ENCODE measurements around the gene CAP2. TPM values are rescaled to one million over a fixed set of nuclear protein-coding genes. Genes with fewer than 3 reads are reported as not detected.
"Not testable (repeated sequence)": the region's sequence is repeated elsewhere in the genome, so short reads cannot be mapped to it uniquely, and the experiment has no call there.

Gene CAP2
- total and polyA plus RNA-seq, 8 donors: 6.5 to 10.6 (median 8.0) TPM

- DNase-seq (no peak), ATAC-seq (no peak)
- H3K27ac ChIP-seq: no peak overlapping the region
- H3K9me3 ChIP-seq: peaks cover 0 to 3% of the 10 kb centered on the region in 2 donors
- no peak overlapping the region for H3K4me3 ChIP-seq
- intact Hi-C loops (cut with DNase I): no loop called here
- no peaks in the 10 kb centered on the region for H3K27me3 ChIP-seq
- no peaks in the 10 kb centered on the region for H3K4me1 ChIP-seq
- H3K36me3 ChIP-seq: no peaks in the 10 kb centered on the region
- TF ChIP-seq CTCF (IDR thresholded peaks at IDR 0.05): no peak
These were observed 16.9 kb downstream of the CAP2 start for GRCh38 chr6:17410281-17410680.

DNA sequence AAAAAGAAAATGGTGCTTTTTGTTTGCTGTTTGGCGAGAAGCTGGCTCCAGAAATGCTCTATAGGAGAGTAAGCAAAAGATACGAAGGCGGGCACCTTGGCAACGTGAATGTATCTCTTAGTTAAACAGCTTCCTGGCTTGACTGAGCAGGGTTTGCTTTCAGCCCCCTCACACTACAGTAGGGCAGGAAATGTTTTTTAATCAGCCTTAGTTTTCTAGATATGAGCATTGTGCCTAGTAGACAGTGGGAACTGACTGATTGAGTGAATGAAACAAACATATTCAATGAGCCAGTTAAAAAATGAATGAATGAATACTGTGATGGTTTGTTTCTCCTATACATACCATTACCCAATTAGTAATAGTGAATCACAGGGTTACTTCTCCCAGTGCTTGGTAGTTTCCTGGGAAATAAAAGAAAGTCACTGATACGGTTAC is 19.9 kb downstream of the CAP2 start:
- intact Hi-C loops (cut with DNase I): no loop called here
- H3K27me3 ChIP-seq: no peaks in the 10 kb centered on the region
- H3K4me1 ChIP-seq: peaks cover 0 to 4% of the 10 kb centered on the region in 2 donors
- H3K36me3 ChIP-seq: no peaks in the 10 kb centered on the region
- DNase-seq (no peak), ATAC-seq (no peak)
- no peak overlapping the region for H3K27ac ChIP-seq
- peaks cover 0 to 3% of the 10 kb centered on the region in 2 donors for H3K9me3 ChIP-seq
- no peak for TF ChIP-seq CTCF (IDR thresholded peaks at IDR 0.05)
- H3K4me3 ChIP-seq: no peak overlapping the region

- ATAC-seq; H3K9me3 ChIP-seq; intact Hi-C loops (cut with DNase I); H3K27me3 ChIP-seq; DNase-seq; H3K4me3 ChIP-seq; H3K27ac ChIP-seq; H3K4me1 ChIP-seq; H3K36me3 ChIP-seq: not testable (repeated sequence)
These were observed 21.0 kb downstream of the CAP2 start for GRCh38 chr6:17414395-17414794.

GRCh38 chr6:17415321-17415720 is 21.9 kb downstream of the CAP2 start:
- no peaks in the 10 kb centered on the region for H3K36me3 ChIP-seq
- no peaks in the 10 kb centered on the region for H3K27me3 ChIP-seq
- H3K4me3 ChIP-seq: no peak overlapping the region
- intact Hi-C loops (cut with DNase I): no loop called here
- TF ChIP-seq CTCF (IDR thresholded peaks at IDR 0.05): no peak
- ATAC-seq: no peak
- H3K27ac ChIP-seq: no peak overlapping the region
- peaks cover 0 to 4% of the 10 kb centered on the region in 2 donors for H3K4me1 ChIP-seq
- DNase-seq: no peak
- peaks cover 0 to under 1% of the 10 kb centered on the region in 2 donors for H3K9me3 ChIP-seq

DNA sequence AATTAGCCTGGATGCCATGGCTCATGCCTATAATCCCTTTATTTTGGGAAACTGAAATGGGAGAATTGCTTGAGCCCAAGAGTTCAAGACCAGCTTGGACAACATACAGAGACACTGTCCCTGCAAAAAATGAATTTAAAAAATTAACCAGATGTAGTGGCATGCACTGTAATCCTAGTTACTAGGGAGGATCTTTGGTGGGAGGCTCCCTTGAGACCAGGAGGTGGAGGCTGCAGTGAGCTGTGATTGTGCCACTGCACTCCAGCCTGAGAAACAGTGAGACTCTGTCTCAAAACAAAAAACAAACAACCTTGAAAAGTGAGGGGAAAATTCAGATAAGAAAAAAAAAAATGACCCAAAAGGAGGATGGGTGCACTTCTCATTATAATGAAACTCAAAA is 23.4 kb downstream of the CAP2 start:
- ATAC-seq: no peak
- no peaks in the 10 kb centered on the region for H3K36me3 ChIP-seq
- TF ChIP-seq CTCF (IDR thresholded peaks at IDR 0.05): no peak
- peaks cover 0 to 4% of the 10 kb centered on the region in 2 donors for H3K4me1 ChIP-seq
- intact Hi-C loops (cut with DNase I): no loop called here
- no peak overlapping the region for H3K27ac ChIP-seq
- H3K27me3 ChIP-seq: no peaks in the 10 kb centered on the region
- no peak for DNase-seq
- H3K9me3 ChIP-seq: no peaks in the 10 kb centered on the region
- no peak overlapping the region for H3K4me3 ChIP-seq

- intact Hi-C loops (cut with DNase I): no loop called here
- Histone ChIP-seq H3K4me3 (no peak overlapping the region), H3K27me3 (no peaks in the 10 kb centered on the region), H3K36me3 (no peaks in the 10 kb centered on the region), H3K27ac (no peak overlapping the region), H3K9me3 (no peaks in the 10 kb centered on the region), H3K4me1 (peaks cover 0 to 4% of the 10 kb centered on the region in 2 donors)
- DNase-seq (no peak), ATAC-seq (no peak)
- no peak for TF ChIP-seq CTCF (IDR thresholded peaks at IDR 0.05)
These were observed 24.4 kb downstream of the CAP2 start for GRCh38 chr6:17417817-17418216.
